HFF-Myc (cell line): ENCODE measurements around the gene SLMAP.

Experiments
- DNase-seq: peaks from one replicate; pipeline ENCODE4 v3.0.0-alpha.2; 2011; ENCODE audit warnings: low read depth; ENCODE audit errors: extremely low read depth
- H3K4me3 ChIP-seq: replicated peaks from 2 replicates; pipeline ENCODE4 v1.5.1; 2011; ENCODE audit warnings: low read depth, mild to moderate bottlenecking, control low read depth, low read length
- TF ChIP-seq, protein P1 (sequence below): IDR thresholded peaks from 2 replicates; pipeline ENCODE4 v1.5.1; 2012; ENCODE audit warnings: mild to moderate bottlenecking, low read depth, low read length, control low read depth; ENCODE audit errors: missing control alignments

SLMAP gene

GRCh38 chr3:57757642-57758297 is 1.7 kb downstream of the SLMAP start:
- DNase-seq: no peak
- peak overlapping the region; percentile 85 for H3K4me3 ChIP-seq
- TF ChIP-seq, protein P1, sequence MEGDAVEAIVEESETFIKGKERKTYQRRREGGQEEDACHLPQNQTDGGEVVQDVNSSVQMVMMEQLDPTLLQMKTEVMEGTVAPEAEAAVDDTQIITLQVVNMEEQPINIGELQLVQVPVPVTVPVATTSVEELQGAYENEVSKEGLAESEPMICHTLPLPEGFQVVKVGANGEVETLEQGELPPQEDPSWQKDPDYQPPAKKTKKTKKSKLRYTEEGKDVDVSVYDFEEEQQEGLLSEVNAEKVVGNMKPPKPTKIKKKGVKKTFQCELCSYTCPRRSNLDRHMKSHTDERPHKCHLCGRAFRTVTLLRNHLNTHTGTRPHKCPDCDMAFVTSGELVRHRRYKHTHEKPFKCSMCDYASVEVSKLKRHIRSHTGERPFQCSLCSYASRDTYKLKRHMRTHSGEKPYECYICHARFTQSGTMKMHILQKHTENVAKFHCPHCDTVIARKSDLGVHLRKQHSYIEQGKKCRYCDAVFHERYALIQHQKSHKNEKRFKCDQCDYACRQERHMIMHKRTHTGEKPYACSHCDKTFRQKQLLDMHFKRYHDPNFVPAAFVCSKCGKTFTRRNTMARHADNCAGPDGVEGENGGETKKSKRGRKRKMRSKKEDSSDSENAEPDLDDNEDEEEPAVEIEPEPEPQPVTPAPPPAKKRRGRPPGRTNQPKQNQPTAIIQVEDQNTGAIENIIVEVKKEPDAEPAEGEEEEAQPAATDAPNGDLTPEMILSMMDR: no peak

GRCh38 chr3:57758686-57759085 is 2.6 kb downstream of the SLMAP start:
- TF ChIP-seq, protein P1: no peak
- no peak for DNase-seq
- peak overlapping the region; percentile 85 for H3K4me3 ChIP-seq

- TF ChIP-seq, protein P1: no peak
- no peak overlapping the region for H3K4me3 ChIP-seq
- no peak for DNase-seq
Observed at GRCh38 chr3:57764794-57765193, 8.7 kb downstream of the SLMAP start.

- H3K4me3 ChIP-seq: no peak overlapping the region
- TF ChIP-seq, protein P1: no peak
- no peak for DNase-seq
Observed at GRCh38 chr3:57768595-57768994, 12.5 kb downstream of the SLMAP start.

- TF ChIP-seq, protein P1: no peak
- DNase-seq: no peak
- no peak overlapping the region for H3K4me3 ChIP-seq
Observed at GRCh38 chr3:57770009-57770827, 14.1 kb downstream of the SLMAP start.

GRCh38 chr3:57772251-57772650 is 16.1 kb downstream of the SLMAP start:
- no peak overlapping the region for H3K4me3 ChIP-seq
- no peak for DNase-seq
- TF ChIP-seq, protein P1: no peak
